Keratinocyte (primary cell): Measurements from ENCODE around the gene PRR32.
A peak's percentile ranks its signal among the peaks of the same experiment; 100 is the strongest.

Experiments used
- EZH2 ChIP-seq: IDR thresholded peaks from one replicate; pipeline ENCODE4 v1.6.1; 2012; ENCODE audit warnings: inconsistent platforms, mild to moderate bottlenecking, low read length, moderate library complexity
- TF ChIP-seq, protein P1 (sequence below), 3 experiments: IDR thresholded peaks in 1 of 3; conservative IDR thresholded peaks in 1 of 3; optimal IDR thresholded peaks in 1 of 3; 2 replicates in 2 of 3; 3 replicates in 1 of 3; pipeline versions ENCODE3 to v1.5.1; 2011; ENCODE audit warnings: low read length in 3 of 3, mild to moderate bottlenecking in 3 of 3, moderate library complexity in 2 of 3, control low read depth in 1 of 3, inconsistent platforms in 1 of 3; ENCODE audit not compliant: insufficient read depth in 2 of 3; ENCODE audit errors: extremely low read depth in 1 of 3

DNA sequence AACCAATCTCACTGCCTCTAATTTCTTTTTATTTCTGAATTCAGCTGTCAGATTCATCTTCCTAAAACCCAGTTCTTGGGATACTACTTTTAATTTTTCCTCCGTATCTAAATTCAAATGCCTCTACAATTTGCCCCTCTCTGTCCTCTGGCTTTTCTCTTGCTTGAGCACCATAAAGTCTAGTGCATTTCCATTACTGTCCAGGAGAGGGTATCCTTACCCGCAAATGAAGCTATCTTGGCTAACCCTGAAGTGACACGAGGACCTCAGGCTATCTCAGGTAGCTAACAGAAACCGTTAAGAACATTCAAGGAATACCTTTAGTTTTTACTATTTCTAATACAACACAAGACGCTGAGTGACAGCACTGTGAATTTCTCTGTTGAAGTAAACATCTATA, 49.4 kb upstream of the PRR32 start:
- TF ChIP-seq, protein P1, sequence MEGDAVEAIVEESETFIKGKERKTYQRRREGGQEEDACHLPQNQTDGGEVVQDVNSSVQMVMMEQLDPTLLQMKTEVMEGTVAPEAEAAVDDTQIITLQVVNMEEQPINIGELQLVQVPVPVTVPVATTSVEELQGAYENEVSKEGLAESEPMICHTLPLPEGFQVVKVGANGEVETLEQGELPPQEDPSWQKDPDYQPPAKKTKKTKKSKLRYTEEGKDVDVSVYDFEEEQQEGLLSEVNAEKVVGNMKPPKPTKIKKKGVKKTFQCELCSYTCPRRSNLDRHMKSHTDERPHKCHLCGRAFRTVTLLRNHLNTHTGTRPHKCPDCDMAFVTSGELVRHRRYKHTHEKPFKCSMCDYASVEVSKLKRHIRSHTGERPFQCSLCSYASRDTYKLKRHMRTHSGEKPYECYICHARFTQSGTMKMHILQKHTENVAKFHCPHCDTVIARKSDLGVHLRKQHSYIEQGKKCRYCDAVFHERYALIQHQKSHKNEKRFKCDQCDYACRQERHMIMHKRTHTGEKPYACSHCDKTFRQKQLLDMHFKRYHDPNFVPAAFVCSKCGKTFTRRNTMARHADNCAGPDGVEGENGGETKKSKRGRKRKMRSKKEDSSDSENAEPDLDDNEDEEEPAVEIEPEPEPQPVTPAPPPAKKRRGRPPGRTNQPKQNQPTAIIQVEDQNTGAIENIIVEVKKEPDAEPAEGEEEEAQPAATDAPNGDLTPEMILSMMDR (optimal IDR thresholded peaks at IDR 0.05 in 1 of 3, IDR thresholded peaks at IDR 0.05 in 1 of 3, conservative IDR thresholded peaks at IDR 0.05 in 1 of 3; ENCODE audit: extremely low read depth in 1 of 3, insufficient read depth in 2 of 3, low read length in 3 of 3) = peak; percentile 64 to 67 (median 65)
- no peak for TF ChIP-seq EZH2
